ENCODE results near the gene AKAP13.

DNA sequence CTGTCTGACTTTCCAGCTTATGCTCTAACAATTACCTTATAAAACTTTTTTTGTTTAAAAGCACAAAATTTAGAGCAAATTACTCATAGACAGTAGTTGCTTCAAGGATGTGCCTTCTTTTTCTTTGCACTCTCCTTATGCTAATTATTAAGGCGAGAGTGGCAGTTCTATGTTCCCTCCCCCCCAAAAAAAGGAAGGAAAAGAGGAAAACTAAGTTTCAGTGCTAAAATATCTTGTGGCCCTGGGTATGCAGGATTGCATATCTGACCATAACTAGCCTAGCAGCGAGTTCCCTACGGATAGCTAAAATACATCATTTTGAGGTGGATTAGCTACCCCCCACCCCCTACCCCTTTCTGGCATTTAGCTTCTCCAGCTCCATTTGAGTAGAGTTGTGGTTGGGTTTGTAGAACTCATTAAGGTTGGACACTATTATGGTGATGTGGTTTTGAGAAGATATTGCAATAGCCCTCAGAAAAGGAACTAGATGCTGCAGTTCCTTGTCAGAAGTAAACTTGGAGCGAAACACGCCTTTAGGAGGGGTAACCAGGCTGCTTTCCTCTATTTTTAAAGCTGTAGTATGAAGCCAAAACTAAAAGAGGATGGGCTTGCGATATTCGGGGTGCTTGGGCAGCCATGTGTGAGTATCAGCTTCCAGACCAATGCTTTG is 174.6 kb downstream of the AKAP13 start:
- TF ChIP-seq POLR2A (IDR thresholded peaks at IDR 0.05) = peak in 1 of 2 donors; percentile 12
- TF ChIP-seq, protein P1, sequence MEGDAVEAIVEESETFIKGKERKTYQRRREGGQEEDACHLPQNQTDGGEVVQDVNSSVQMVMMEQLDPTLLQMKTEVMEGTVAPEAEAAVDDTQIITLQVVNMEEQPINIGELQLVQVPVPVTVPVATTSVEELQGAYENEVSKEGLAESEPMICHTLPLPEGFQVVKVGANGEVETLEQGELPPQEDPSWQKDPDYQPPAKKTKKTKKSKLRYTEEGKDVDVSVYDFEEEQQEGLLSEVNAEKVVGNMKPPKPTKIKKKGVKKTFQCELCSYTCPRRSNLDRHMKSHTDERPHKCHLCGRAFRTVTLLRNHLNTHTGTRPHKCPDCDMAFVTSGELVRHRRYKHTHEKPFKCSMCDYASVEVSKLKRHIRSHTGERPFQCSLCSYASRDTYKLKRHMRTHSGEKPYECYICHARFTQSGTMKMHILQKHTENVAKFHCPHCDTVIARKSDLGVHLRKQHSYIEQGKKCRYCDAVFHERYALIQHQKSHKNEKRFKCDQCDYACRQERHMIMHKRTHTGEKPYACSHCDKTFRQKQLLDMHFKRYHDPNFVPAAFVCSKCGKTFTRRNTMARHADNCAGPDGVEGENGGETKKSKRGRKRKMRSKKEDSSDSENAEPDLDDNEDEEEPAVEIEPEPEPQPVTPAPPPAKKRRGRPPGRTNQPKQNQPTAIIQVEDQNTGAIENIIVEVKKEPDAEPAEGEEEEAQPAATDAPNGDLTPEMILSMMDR (IDR thresholded peaks at IDR 0.05) = no peak
